ENCODE data around the gene IGSF21.

IGSF21 gene

DNA sequence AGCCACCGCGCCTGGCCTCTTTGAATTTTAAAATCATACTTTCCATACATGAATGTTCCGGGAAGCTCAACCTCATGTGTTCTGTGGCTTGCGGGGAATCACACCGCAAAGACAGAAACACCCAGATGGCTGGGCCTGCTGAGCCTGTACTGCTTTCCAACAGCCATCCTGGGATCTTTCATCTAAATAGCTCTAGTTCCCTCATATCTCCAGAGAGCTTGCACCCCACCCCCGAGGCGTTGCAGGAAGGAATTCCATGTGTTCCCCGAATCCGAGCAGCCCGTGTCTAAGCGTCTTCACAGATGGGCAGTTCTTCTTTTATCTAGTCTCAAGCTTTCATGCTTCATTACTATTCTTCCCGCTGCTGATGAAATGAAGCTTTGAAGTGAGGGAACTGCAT, 66.4 kb downstream of the IGSF21 start:
- H4K20me1 ChIP-seq (ENCODE audit: insufficient read depth, low read length): no peaks in the 10 kb centered on the region
- H3K27ac ChIP-seq (ENCODE audit: low read length): no peak overlapping the region
- no peak for TF ChIP-seq EZH2phosphoT487 (IDR thresholded peaks at IDR 0.05; ENCODE audit: low read depth)
- TF ChIP-seq, protein P1, sequence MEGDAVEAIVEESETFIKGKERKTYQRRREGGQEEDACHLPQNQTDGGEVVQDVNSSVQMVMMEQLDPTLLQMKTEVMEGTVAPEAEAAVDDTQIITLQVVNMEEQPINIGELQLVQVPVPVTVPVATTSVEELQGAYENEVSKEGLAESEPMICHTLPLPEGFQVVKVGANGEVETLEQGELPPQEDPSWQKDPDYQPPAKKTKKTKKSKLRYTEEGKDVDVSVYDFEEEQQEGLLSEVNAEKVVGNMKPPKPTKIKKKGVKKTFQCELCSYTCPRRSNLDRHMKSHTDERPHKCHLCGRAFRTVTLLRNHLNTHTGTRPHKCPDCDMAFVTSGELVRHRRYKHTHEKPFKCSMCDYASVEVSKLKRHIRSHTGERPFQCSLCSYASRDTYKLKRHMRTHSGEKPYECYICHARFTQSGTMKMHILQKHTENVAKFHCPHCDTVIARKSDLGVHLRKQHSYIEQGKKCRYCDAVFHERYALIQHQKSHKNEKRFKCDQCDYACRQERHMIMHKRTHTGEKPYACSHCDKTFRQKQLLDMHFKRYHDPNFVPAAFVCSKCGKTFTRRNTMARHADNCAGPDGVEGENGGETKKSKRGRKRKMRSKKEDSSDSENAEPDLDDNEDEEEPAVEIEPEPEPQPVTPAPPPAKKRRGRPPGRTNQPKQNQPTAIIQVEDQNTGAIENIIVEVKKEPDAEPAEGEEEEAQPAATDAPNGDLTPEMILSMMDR (IDR thresholded peaks at IDR 0.05; ENCODE audit: low read depth, low read length): no peak
- no peak overlapping the region for H3K4me2 ChIP-seq (ENCODE audit: low read length)
- H3K4me3 ChIP-seq (ENCODE audit: low read length): no peak overlapping the region
- H3K36me3 ChIP-seq (replicated peaks; ENCODE audit: low read depth, low read length): no peaks in the 10 kb centered on the region
- no peaks in the 10 kb centered on the region for H3K4me1 ChIP-seq (ENCODE audit: low read length)
- no peaks in the 10 kb centered on the region for H3K9me3 ChIP-seq (ENCODE audit: insufficient read depth, low read length)
- H3K9ac ChIP-seq (ENCODE audit: low read length): no peak overlapping the region
- no peaks in the 10 kb centered on the region for H3K79me2 ChIP-seq (ENCODE audit: low read length)
- H2AFZ ChIP-seq (ENCODE audit: low read depth, low read length): no peak overlapping the region
- no peaks in the 10 kb centered on the region for H3K27me3 ChIP-seq (ENCODE audit: low read depth, low read length)

DNA sequence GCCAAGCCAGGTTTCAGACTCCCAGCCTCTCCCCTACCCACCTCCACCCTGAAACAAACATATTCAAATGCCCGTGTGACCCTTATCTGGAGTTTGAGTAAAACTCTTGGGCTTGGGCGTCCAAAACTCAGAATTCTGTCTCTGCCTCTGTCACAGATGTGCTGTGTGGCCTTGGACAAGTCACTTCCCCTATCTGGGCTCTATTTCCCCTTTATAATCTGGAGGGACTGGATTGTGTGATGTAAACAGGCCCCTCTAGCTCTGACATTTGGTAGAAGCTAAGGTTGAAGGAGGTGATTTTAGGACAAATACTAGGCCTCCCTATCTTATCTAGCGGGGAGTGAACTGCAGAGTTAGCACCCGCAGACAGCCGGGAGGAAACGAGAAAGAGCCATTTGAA, 67.5 kb downstream of the IGSF21 start:
- Histone ChIP-seq H3K36me3 (replicated peaks; ENCODE audit: low read depth, low read length) (no peaks in the 10 kb centered on the region), H2AFZ (ENCODE audit: low read depth, low read length) (no peak overlapping the region), H3K27me3 (ENCODE audit: low read depth, low read length) (no peaks in the 10 kb centered on the region), H3K9ac (ENCODE audit: low read length) (no peak overlapping the region), H3K9me3 (ENCODE audit: insufficient read depth, low read length) (no peaks in the 10 kb centered on the region), H3K4me3 (ENCODE audit: low read length) (no peak overlapping the region), H4K20me1 (ENCODE audit: insufficient read depth, low read length) (no peaks in the 10 kb centered on the region), H3K27ac (ENCODE audit: low read length) (no peak overlapping the region), H3K4me1 (ENCODE audit: low read length) (no peaks in the 10 kb centered on the region), H3K79me2 (ENCODE audit: low read length) (no peaks in the 10 kb centered on the region), H3K4me2 (ENCODE audit: low read length) (no peak overlapping the region)
- TF ChIP-seq, protein P1 (IDR thresholded peaks at IDR 0.05; ENCODE audit: low read depth, low read length): no peak
- TF ChIP-seq EZH2phosphoT487 (IDR thresholded peaks at IDR 0.05; ENCODE audit: low read depth): no peak

- Histone ChIP-seq H3K79me2 (ENCODE audit: low read length) (no peaks in the 10 kb centered on the region), H3K9ac (ENCODE audit: low read length) (no peak overlapping the region), H4K20me1 (ENCODE audit: insufficient read depth, low read length) (no peaks in the 10 kb centered on the region), H3K9me3 (ENCODE audit: insufficient read depth, low read length) (no peaks in the 10 kb centered on the region), H3K27ac (ENCODE audit: low read length) (no peak overlapping the region), H3K4me1 (ENCODE audit: low read length) (no peaks in the 10 kb centered on the region), H3K36me3 (replicated peaks; ENCODE audit: low read depth, low read length) (no peaks in the 10 kb centered on the region), H2AFZ (ENCODE audit: low read depth, low read length) (no peak overlapping the region), H3K4me2 (ENCODE audit: low read length) (no peak overlapping the region), H3K4me3 (ENCODE audit: low read length) (no peak overlapping the region), H3K27me3 (ENCODE audit: low read depth, low read length) (no peaks in the 10 kb centered on the region)
- TF ChIP-seq EZH2phosphoT487 (IDR thresholded peaks at IDR 0.05; ENCODE audit: low read depth): no peak
Observed at GRCh38 chr1:18175530-18176377, 68.2 kb downstream of the IGSF21 start.

DNA sequence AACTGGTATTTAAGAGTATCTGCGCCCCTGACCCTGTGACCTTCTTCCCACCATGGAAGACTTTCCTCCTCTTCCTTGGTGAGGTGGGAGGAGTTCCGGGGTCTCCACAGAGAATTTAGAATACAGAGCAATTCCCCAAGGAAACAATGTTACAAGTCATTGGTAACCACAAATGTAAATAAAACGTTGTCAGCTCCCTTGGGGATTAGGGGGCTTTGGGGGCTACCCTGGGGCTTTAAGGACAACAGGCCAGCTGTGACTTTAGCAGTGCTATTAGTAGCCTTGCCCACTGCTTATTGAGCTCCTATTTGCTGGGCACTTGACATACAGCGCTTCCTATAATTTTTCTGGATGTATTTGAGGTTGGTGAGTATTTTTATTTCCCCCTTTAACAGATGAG, 69.0 kb downstream of the IGSF21 start:
- no peaks in the 10 kb centered on the region for H3K27me3 ChIP-seq (ENCODE audit: low read depth, low read length)
- no peaks in the 10 kb centered on the region for H3K4me1 ChIP-seq (ENCODE audit: low read length)
- no peaks in the 10 kb centered on the region for H4K20me1 ChIP-seq (ENCODE audit: insufficient read depth, low read length)
- no peak overlapping the region for H3K27ac ChIP-seq (ENCODE audit: low read length)
- TF ChIP-seq, protein P1 (IDR thresholded peaks at IDR 0.05; ENCODE audit: low read depth, low read length): no peak
- no peak for TF ChIP-seq EZH2phosphoT487 (IDR thresholded peaks at IDR 0.05; ENCODE audit: low read depth)
- H3K9ac ChIP-seq (ENCODE audit: low read length): no peak overlapping the region
- no peak overlapping the region for H3K4me2 ChIP-seq (ENCODE audit: low read length)
- no peaks in the 10 kb centered on the region for H3K36me3 ChIP-seq (replicated peaks; ENCODE audit: low read depth, low read length)
- no peaks in the 10 kb centered on the region for H3K79me2 ChIP-seq (ENCODE audit: low read length)
- no peak overlapping the region for H2AFZ ChIP-seq (ENCODE audit: low read depth, low read length)
- H3K9me3 ChIP-seq (ENCODE audit: insufficient read depth, low read length): no peaks in the 10 kb centered on the region
- no peak overlapping the region for H3K4me3 ChIP-seq (ENCODE audit: low read length)

Measured in OCI-LY3 (cell line).